HG03108 (cell line): ENCODE results near the gene NCAPH2.

Experiments
- ATAC-seq: cut with Tn5 transposase; IDR thresholded peaks from one replicate; pipeline ENCODE4 v1.9.1; 2021; ENCODE audit warnings: moderate library complexity; ENCODE audit not compliant: unreplicated experiment

The NCAPH2 gene

GRCh38 chr22:50488886-50489285 lies 19.1 kb upstream of the NCAPH2 start:
- ATAC-seq: no peak

DNA sequence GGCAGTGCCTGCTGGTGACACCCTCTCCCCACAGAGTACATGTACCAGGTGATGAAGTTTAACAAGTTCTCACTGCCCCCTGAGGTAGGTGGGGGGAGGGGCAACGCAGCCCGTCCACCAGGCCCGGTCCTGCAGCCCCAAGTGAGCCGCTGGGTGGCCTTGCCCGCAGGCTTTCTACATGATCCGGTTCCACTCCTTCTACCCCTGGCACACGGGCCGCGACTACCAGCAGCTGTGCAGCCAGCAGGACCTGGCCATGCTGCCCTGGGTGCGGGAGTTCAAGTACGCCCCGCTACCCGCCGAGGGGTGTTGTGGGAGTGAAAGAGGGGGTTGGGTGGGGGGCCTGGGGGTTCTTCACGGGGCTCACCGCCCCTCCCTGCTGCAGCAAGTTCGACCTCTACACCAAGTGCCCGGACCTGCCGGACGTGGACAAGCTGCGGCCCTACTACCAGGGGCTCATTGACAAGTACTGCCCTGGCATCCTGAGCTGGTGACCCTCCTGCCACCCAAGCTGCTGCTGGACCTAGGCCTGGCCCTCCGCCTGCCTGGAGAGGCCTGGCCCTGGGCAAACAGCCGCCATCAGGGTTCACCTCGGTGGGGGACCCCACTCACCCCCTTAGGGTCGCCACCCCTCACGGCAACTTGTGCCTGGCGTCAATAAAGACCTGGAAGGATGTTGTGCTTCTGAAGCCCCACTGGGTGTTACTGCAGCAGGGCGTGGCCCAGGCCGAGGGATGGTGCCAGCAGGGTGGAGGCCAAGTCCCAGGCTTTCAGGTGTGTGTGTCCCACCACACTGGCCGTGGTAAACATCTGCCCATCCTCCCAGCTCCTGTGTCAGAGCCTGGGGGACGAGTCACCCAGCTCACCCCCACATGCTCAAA lies 18.4 kb upstream of the NCAPH2 start:
- ATAC-seq: no peak

DNA sequence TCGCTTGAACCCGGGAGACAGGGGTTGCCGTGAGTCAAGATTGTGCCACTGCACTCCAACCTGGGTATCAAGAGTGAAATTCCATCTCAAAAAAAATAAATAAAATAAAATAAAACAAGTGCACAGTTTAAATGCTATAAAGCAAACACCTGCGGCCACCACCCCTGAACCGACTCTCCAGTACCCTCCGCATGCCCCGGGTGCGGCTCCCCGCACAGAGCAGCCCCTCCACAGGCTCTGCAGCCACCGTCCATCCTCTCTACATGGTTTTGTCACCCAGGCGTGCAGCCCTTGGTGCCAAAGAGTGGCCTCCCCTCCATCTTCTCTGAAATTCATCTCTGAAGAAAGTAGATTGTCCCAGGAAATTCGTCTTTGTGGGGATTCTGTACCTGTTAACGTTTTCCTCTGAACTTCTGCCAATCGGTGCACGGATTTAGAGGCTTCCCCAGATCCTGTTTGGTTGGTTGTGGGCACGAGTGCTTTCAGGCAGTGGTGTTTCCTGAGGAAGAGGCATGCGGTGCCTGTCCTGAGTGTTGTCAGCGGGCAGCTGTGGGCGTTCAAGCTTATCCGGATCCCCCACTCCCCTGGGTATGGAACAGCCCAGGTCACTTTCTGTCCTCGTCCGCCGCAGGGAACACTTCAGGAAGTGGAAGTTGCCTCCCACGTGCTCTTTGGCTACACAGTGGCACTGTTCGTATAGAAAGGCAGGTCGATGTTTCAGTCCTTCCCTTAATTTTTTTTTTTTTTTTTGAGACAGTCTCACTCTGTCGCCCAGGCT lies 17.3 kb upstream of the NCAPH2 start:
- ATAC-seq: no peak

- ATAC-seq: no peak
Observed at GRCh38 chr22:50497093-50497492, 10.9 kb upstream of the NCAPH2 start.

DNA sequence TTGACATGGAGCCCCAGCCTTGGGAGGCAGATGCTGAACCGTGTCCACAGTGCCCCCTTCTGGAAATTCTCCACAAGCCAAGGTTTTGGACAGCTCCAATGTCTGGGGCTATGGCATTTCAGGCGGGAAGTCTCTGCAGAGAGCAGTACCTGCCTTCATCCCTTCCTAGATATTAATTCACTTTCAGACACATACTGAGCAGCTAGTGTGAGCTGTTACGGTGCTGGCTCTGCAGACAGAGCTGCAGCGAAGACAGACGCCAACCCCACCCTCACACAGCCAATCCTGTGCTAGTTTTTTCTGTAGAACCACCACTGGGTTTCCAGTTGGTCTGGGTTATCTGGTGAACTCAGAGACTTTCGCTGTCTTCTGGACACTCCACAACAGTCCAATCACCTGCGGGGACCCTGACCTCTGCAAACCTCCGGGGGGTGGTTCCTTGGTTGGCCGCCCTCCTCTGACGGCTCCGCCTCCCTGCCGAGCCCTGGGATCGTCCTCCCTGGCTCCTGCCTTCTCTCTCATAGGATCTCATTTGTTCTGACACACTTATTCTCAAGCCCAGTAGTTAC lies 9.6 kb upstream of the NCAPH2 start:
- ATAC-seq: no peak

DNA sequence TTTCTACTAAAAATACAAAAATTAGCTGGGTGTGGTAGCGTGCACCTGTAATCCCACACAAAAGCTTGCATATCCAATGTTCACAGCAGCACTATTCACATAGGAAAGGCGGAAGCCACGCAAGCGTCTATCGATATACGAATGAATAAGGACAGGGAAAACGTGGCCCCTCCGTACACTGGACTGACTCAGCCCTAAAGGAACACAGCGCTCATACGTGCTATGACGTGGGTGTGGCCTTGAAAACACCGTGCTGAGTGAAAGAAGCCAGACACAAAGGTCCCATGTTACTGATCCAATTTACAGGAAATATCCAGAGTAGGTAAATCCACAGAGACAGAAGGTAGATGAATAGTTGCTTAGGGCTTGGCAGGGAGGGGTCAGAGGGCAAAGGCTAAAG lies 7.6 kb upstream of the NCAPH2 start:
- ATAC-seq: no peak

- no peak for ATAC-seq
Observed at GRCh38 chr22:50502096-50502495, 5.9 kb upstream of the NCAPH2 start.

- no peak for ATAC-seq
Observed at GRCh38 chr22:50502628-50503474, 5.2 kb upstream of the NCAPH2 start.

GRCh38 chr22:50503475-50504145 lies 4.4 kb upstream of the NCAPH2 start:
- no peak for ATAC-seq

DNA sequence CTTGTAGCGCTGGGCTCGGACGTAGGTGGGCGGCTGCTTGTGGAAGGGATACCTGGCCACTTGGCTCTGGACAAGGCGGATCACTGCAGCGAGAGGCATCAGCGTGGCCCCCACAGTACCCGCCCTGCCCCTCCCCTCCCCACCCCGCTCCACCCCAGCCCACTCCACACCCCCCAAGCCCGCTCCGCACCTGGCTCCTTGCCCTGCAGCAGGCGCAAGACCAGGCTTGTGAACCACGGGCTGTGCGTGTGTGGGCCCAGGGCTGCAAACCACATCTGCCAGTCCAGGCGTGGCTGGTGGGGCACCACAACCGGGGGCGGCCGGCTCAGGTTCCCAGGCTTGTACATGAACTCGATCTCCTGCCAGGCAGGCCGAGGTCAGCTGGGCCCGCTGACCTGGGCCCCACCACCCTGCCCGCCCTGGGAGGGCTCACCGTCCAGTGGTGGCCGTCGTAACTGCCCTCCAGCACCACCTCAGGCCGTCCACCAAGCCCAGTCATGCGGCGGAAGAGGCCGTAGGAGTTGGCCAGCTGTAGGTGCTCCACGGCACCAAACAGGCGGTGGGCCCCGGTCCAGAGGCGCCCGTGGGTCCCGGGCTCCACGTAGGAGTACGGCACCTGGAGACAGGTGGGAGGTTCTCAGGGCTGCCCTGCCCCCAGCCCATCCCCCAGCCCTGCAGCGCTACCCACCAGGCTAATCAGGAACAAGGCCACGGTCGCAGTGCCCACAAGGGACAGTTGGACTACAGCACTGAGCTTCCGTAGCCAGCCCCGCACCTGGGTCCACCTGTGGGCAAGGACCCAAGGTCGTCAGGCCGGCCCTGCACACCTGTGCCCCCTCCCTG lies 3.4 kb upstream of the NCAPH2 start:
- ATAC-seq: no peak

DNA sequence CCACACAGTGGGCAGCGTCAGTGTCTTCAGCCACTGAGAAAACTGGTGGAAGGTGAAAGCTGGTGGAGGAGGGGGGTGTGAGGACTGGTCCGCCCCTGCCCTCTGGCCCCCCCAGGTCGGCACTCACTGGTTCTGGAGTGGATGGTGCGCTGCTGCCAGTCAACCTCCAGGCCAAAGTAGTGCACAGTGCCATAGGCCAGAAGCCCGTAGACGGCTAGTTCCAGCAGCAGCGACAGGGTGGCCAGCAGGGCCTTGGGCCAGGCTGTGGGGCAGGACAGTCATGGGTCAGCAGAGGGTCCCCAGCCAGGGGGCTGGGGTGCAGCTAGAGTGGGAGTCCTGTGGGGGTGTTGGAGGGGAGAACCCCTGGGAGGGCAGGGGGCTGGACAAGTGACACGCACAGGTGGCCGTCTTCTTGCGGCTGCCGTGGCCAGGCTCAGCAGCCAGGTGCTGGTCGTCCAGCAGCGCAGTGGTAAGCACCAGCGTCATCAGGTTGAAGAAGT lies 2.7 kb upstream of the NCAPH2 start:
- no peak for ATAC-seq

DNA sequence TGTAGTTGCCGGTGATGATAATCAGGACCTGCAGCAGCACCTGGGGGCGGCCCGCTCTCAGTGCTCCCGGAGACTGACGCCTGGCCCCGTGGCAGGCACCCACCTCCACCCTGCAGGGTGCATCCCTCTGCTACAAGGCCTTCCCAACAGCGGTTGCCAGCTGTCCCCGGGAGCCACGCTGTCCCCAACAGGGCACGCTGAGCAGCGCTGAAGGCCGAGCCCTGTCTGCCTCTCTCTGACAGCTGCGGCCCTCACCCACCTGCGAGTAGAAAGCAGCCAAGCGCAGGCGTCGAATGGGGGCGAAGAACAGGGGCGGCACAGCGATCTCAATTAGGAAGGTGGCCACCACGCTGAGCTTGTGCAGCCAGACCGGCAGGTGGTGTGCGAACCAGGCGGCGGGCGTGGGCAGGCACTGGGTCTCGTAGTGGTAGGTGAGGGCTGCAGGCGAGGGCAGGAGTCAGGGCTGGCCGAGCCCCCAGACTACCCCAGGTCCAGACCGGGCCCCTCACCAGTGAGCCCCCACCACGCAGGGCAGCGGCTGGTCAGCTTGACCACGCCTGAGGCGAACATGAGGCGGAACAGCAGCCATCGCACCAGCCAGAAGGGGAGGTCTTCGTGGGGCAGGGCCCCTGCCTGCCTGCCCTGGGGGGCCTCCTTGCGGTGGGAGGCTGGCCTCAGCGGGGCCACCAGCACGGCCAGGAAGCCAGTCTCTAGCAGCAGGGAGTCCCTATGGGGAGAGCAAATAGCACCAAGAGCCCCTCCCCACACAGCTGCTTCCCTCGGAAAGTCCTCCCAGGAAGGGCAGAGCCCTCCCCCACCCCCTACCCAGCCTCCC lies 2.0 kb upstream of the NCAPH2 start:
- no peak for ATAC-seq

GRCh38 chr22:50506611-50507420 lies 1.2 kb upstream of the NCAPH2 start:
- no peak for ATAC-seq

DNA sequence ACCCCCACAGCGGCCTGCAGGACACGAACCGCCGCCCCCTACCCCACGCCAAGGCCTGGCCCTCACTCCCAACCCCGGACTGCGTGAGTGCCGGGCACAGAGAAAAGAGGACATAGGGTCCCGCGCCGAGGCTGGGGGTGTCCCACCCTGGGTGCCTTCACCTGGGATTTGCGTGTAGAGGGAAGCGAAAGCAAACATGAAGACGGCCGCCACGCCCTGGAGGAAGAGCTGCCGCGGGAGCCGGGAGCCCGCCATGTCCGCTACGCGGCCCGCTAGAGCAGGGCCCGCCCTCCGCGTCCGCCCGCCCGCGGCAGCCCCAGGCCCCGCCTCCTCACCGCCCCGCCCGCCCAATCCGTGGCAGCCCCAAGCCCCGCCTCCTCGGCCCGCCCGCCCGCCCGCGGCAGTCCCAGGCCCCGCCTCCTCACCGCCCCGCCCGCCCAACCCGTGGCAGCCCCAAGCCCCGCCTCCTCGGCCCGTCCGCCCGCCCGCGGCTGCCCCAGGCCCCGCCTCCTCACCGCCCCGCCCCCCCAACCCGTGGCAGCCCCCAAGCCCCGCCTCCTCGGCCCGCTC lies 518 bp upstream of the NCAPH2 start, which contains the start of gene LMF2:
TSS of gene LMF2 (minus strand) at position 282 of the 570 bp plus-strand sequence. CDS start at position 255, 27 bp downstream.
- peak; percentile 46 for ATAC-seq

GRCh38 chr22:50508897-50509296 lies 873 bp downstream of the NCAPH2 start:
- no peak for ATAC-seq

DNA sequence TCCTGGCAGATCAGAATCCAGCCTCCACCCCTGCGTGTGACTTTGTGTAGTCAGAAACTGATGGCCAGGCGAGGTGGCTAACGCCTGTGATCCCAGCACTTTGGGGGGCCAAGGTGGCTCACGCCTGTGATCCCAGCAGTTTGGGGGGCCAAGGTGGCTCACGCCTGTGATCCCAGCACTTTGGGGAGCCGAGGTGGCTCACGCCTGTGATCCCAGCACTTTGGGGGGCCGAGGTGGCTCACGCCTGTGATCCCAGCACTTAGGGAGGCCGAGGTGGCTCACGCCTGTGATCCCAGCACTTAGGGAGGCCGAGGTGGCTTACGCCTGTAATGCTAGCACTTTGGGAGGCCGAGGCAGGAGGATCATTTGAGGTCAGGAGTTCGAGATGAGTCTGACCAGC lies 5.2 kb downstream of the NCAPH2 start:
- no peak for ATAC-seq

- ATAC-seq: no peak
Observed at GRCh38 chr22:50516068-50516467, 8.0 kb downstream of the NCAPH2 start.
